ENCODE data around the gene TLE6. TPM values are rescaled to one million over a fixed set of nuclear protein-coding genes. Genes with fewer than 3 reads are reported as not detected.
"Not testable (repeated sequence)": the region's sequence is repeated elsewhere in the genome, so short reads cannot be mapped to it uniquely, and the experiment has no call there.

Gene TLE6
- total RNA-seq, 3 donors from 2014 or later = 0.16 to 0.90 TPM; not detected in 1

DNA sequence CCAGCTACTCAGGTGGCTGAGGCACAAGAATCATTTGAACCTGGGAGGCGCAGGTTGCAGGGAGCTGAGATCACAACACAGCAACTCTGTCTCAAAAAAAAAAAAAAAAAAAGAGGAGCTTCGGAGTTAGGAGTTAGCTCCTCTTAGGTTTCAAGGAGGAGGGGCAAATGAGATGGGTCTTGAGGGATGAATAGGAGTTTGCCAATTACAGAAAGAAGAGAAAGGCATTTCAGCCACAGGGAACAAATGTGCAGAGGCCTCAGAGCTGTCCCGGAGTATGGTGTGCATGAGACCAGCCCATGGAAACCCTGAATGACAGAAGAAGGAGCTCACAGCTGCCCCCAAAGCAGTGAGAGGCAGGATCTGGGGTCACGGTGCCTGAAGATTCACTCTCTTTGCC lies 27.2 kb downstream of the TLE6 start:
- DNase-seq (no peak), ATAC-seq (no peak)
- no peaks in the 10 kb centered on the region for H3K9me3 Mint-ChIP-seq
- no peaks in the 10 kb centered on the region for H3K27me3 Mint-ChIP-seq (ENCODE audit: low read depth)
- no peak overlapping the region for H3K4me3 Mint-ChIP-seq
- H3K36me3 Mint-ChIP-seq (ENCODE audit: insufficient read depth) = no peaks in the 10 kb centered on the region
- H3K4me1 Mint-ChIP-seq (ENCODE audit: low read depth) = no peaks in the 10 kb centered on the region

DNA sequence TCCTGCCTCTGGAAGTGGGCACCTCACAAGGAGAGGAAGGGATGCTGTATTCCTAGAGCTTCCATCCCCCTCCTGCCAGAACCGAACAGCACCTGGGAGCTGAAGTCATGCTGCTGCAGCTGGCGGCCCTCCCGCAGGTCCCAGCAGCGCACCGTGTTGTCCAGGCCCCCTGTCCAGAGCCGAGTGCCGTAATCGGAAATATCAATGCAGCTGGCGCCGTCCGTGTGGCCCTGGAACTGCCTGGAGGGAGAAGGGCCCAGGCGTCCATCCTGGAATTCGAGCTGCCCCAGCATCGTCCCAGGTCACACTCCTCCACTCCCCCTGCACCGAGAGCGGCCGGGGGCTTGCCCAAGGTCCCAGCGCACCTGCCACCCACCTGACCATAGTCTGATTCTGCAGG lies 28.0 kb downstream of the TLE6 start:
- ATAC-seq (no peak), DNase-seq (no peak)
- no peaks in the 10 kb centered on the region for H3K4me1 Mint-ChIP-seq (ENCODE audit: low read depth)
- no peaks in the 10 kb centered on the region for H3K27me3 Mint-ChIP-seq (ENCODE audit: low read depth)
- no peak overlapping the region for H3K4me3 Mint-ChIP-seq
- H3K9me3 Mint-ChIP-seq = no peaks in the 10 kb centered on the region
- H3K36me3 Mint-ChIP-seq (ENCODE audit: insufficient read depth) = no peaks in the 10 kb centered on the region

- ATAC-seq (no peak), DNase-seq (no peak)
- H3K9me3 Mint-ChIP-seq = no peaks in the 10 kb centered on the region
- no peaks in the 10 kb centered on the region for H3K27me3 Mint-ChIP-seq (ENCODE audit: low read depth)
- no peaks in the 10 kb centered on the region for H3K36me3 Mint-ChIP-seq (ENCODE audit: insufficient read depth)
- no peak overlapping the region for H3K4me3 Mint-ChIP-seq
- H3K4me1 Mint-ChIP-seq (ENCODE audit: low read depth) = no peaks in the 10 kb centered on the region
Measured at GRCh38 chr19:3006075-3006767, 28.9 kb downstream of the TLE6 start.

GRCh38 chr19:3007975-3008374 lies 30.6 kb downstream of the TLE6 start:
- no peaks in the 10 kb centered on the region for H3K36me3 Mint-ChIP-seq (ENCODE audit: insufficient read depth)
- H3K4me3 Mint-ChIP-seq = no peak overlapping the region
- no peaks in the 10 kb centered on the region for H3K27me3 Mint-ChIP-seq (ENCODE audit: low read depth)
- DNase-seq (no peak), ATAC-seq (no peak)
- H3K4me1 Mint-ChIP-seq (ENCODE audit: low read depth) = no peaks in the 10 kb centered on the region
- H3K9me3 Mint-ChIP-seq = no peaks in the 10 kb centered on the region

DNA sequence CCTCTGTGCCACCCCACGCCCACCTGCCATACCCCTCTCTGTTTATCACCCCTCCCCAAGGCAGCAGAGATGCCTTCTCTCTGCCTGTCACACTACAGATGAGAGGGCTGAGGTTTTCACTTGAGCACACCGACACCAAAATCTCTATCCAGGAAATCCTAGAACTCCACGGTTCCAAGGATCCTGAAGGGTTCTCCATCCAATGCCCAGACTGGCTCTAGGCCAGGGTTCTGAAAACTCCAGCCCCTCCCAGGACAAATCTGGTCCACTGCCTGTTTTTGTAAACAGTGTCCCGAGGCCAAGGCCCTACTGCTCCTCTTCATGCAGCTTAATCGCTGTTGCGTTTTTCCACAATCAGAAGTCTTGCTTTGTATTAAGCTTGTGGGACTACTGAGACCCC lies 31.6 kb downstream of the TLE6 start:
- no peak for ATAC-seq
- H3K27me3 Mint-ChIP-seq (ENCODE audit: low read depth) = no peaks in the 10 kb centered on the region

DNA sequence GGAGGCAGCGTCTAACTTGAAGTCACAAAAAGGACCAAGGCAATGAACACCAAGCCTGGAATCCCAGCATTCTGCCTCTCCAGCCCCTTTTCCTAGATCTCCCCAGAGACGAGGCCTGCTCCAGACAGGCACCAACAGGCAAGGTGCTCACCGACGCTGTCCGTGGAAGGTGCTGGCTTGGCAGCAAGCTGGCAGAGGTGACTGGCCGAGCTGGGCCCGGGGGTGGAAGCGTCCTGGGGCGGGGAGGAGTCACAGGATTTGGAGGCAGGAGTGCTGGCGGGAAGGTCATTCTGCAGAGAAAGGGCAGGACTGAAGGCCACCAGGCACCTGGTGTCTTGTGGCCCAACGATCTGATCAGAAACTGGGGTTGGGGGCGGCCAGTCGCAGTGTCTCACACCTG lies 33.5 kb downstream of the TLE6 start:
- no peaks in the 10 kb centered on the region for H3K9me3 Mint-ChIP-seq

More for the DNA sequence above, 31.6 kb downstream of the TLE6 start:
- H3K4me3 Mint-ChIP-seq = no peak overlapping the region
- H3K9me3 Mint-ChIP-seq = no peaks in the 10 kb centered on the region
- H3K36me3 Mint-ChIP-seq (ENCODE audit: insufficient read depth) = no peaks in the 10 kb centered on the region
- no peak for DNase-seq
- no peaks in the 10 kb centered on the region for H3K4me1 Mint-ChIP-seq (ENCODE audit: low read depth)

GRCh38 chr19:3012059-3012458 lies 34.7 kb downstream of the TLE6 start:
- not testable (repeated sequence) for H3K36me3 Mint-ChIP-seq (ENCODE audit: insufficient read depth); H3K9me3 Mint-ChIP-seq; ATAC-seq; H3K4me1 Mint-ChIP-seq (ENCODE audit: low read depth); DNase-seq; H3K4me3 Mint-ChIP-seq; H3K27me3 Mint-ChIP-seq (ENCODE audit: low read depth)

More for the DNA sequence above, 33.5 kb downstream of the TLE6 start:
- H3K4me3 Mint-ChIP-seq = no peak overlapping the region
- no peaks in the 10 kb centered on the region for H3K4me1 Mint-ChIP-seq (ENCODE audit: low read depth)
- no peaks in the 10 kb centered on the region for H3K27me3 Mint-ChIP-seq (ENCODE audit: low read depth)
- ATAC-seq = no peak
- no peaks in the 10 kb centered on the region for H3K36me3 Mint-ChIP-seq (ENCODE audit: insufficient read depth)
- DNase-seq = no peak

DNA sequence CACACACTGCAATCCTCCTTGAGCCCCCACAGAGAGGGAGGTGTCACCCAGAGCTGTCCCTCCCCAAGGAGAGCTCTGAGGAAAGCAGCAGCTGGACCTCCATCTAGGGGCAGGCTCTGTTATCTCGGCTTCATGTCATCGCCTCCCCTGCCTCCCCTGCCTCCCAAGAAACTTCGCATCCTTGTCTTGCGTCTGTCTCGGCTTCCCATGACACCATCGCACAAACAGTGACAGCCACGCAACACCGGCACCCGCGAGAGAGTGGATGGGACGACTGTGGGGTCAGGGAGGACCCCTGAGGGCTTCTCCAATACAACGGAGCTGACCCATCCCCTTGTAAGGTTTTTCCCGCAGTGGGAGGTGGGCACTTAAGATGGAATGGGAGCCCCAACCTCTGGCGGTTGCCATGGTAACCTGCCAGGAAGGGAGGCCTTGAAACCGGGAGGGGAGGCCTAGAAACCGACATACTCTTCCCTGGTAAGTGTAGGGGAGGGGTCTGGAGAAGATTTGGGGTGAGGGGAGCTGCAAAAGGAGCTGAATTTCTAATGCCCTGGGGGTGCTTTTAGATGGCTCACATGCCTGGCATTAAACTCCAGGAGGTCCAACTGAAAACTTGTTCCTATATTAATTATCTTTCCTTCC lies 35.4 kb downstream of the TLE6 start:
- Mint-ChIP-seq H3K9me3 (no peaks in the 10 kb centered on the region), H3K4me3 (no peak overlapping the region), H3K27me3 (ENCODE audit: low read depth) (no peaks in the 10 kb centered on the region), H3K4me1 (ENCODE audit: low read depth) (no peaks in the 10 kb centered on the region), H3K36me3 (ENCODE audit: insufficient read depth) (no peaks in the 10 kb centered on the region)
- ATAC-seq = no peak
- no peak for DNase-seq

DNA sequence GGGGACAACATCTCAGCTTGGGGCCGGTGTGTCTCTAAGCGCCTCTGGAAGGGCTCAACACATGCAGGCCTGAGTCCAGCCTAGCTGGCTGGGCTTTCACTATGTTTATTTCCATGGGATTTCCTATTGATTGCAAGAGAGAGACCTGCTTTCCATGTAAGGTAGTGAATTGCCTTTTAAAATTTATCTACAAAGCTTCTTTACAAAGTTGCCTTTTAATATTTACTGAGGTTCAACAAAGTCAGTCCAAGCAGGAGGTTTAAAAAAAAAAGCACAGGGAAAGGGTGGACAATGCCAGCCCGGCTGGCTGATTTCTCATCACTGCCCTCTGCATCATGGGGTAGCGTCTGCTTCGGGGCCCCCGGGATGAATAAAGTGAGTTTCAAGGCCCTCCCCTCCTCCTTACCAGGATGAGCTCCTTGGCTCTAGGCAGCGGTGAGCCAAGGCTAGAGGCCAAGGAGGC lies 35.9 kb downstream of the TLE6 start:
- Mint-ChIP-seq H3K4me3 (no peak overlapping the region), H3K9me3 (no peaks in the 10 kb centered on the region), H3K27me3 (ENCODE audit: low read depth) (no peaks in the 10 kb centered on the region), H3K4me1 (ENCODE audit: low read depth) (no peaks in the 10 kb centered on the region), H3K36me3 (ENCODE audit: insufficient read depth) (no peaks in the 10 kb centered on the region)
- no peak for ATAC-seq
- no peak for DNase-seq

DNA sequence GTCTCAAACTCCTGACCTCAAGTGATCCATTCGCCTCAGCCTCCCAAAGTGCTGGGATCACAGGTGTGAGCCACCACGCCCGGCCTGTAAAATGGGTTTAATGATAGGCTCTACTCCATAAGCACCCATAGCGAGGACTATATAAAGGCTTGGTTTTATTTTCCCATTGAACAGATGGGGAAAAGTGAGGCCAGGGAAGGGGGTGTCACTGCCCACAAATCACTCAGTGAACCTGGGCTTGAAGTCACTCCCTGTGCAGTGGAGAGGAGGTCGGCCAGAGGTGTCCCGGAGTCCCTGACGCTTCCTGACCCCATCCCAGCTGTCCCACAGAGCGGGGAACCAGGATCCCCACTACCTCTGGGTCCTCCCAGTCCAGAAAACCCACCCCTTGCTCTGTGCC lies 36.8 kb downstream of the TLE6 start:
- no peaks in the 10 kb centered on the region for H3K27me3 Mint-ChIP-seq (ENCODE audit: low read depth)
- no peak overlapping the region for H3K4me3 Mint-ChIP-seq
- DNase-seq = no peak
- no peaks in the 10 kb centered on the region for H3K4me1 Mint-ChIP-seq (ENCODE audit: low read depth)
- no peaks in the 10 kb centered on the region for H3K9me3 Mint-ChIP-seq
- ATAC-seq = no peak
- no peaks in the 10 kb centered on the region for H3K36me3 Mint-ChIP-seq (ENCODE audit: insufficient read depth)

DNA sequence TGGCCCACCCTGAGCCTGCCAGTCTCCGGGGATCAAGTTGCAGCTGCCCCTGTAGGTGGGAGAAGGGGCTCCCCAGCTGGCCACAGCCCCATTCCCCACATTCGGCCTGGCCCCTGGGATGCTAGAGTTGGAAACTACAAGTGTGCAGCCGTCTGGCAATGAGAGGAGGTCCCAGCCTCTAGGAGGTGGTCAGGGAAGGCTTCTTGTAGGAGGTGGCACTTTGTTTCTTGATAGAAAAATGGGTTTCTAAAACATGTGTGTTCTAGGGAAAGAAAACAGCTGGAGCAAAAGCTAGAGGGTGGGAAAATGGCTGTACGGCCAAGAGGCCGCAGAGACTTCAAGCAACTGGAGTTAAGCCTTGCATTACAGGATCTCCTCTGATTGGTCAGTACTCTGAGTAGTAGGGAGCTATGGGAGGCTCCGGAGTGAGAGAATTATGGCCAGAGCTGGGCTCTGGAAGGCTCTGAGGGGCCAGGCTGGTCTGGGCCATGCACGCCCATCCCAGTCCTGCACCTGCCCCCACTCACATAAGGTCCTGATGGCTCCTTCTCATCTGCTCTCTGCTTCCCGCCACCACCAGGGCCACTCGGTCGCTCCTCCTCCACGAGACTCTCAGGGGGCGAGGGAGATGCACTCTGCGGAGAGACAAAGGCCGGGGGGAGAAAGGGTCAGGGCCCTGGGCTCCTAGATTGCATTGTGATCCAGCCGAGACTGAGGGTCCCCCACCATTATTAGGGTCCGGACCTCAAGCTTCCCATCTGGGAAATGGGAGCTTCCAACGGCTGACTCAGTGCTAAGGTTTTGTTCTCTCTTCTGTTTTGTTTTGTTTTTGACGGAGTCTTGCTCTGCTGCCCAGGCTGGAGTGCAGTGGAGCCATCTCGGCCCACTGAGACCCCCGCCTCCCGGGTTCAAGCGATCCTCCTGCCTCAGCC lies 38.0 kb downstream of the TLE6 start:
- Mint-ChIP-seq H3K36me3 (ENCODE audit: insufficient read depth) (no peaks in the 10 kb centered on the region), H3K4me1 (ENCODE audit: low read depth) (no peaks in the 10 kb centered on the region), H3K4me3 (no peak overlapping the region), H3K27me3 (ENCODE audit: low read depth) (no peaks in the 10 kb centered on the region), H3K9me3 (no peaks in the 10 kb centered on the region)
- no peak for DNase-seq
- no peak for ATAC-seq

DNA sequence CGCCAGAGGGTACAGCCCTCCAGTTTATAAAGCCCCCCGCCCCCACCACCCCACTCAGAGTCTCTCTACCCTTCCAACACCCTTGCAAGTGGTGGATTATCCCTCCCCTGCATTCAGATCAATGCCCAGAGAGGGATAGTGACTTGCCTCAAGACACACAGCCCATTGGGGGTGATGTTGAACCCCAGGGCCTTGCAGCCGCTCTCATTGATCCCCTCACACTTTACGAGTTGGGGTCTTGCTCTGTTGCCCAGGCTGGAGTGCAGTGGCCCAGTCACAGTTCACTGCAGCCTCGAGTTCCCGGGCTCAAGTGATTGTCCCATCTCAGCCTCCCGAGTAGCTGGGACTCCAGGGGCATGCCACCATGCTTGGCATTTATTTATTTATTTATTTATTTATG lies 40.6 kb downstream of the TLE6 start:
- Mint-ChIP-seq H3K27me3 (ENCODE audit: low read depth) (no peaks in the 10 kb centered on the region), H3K4me1 (ENCODE audit: low read depth) (no peaks in the 10 kb centered on the region), H3K9me3 (no peaks in the 10 kb centered on the region), H3K4me3 (no peak overlapping the region), H3K36me3 (ENCODE audit: insufficient read depth) (no peaks in the 10 kb centered on the region)
- ATAC-seq (no peak), DNase-seq (no peak)

DNA sequence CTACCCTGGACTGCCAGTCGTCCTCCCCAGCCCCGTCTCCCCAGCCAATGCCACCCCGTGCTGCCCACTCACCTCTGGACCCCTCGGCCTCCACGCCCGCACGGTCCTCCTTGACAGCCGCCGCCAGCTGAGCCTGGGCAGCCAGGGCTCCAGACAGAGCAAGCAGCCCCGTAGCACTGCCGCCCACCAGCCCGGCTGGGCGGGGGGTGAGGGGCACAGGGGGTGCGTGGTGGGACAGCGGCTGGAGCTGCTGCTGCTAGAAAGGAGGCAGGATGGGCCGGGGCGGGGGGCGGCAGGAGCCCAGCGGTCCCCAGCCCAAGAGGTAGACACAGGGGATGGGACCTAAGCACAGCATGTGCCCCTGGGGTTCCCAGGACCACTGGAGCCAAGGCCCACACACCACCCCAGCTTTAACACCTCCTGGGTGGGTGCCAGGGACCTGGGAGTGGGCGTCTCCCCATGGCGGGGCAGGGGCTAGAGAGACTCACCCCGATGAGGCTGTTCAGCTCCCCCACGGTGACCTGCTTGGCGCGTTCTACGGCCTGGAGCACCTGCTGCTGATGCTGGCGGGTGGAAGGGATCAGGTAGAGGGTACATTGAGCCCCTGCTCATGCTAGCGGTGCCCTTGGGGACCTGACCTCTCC lies 42.0 kb downstream of the TLE6 start:
- H3K27me3 Mint-ChIP-seq (ENCODE audit: low read depth) = peaks cover 3% of the 10 kb centered on the region
- ATAC-seq = no peak
- no peaks in the 10 kb centered on the region for H3K36me3 Mint-ChIP-seq (ENCODE audit: insufficient read depth)
- H3K4me1 Mint-ChIP-seq (ENCODE audit: low read depth) = peaks cover 5% of the 10 kb centered on the region
- H3K9me3 Mint-ChIP-seq = no peaks in the 10 kb centered on the region
- DNase-seq = no peak
- no peak overlapping the region for H3K4me3 Mint-ChIP-seq

- Mint-ChIP-seq H3K4me1 (ENCODE audit: low read depth) (peaks cover 15% of the 10 kb centered on the region), H3K36me3 (ENCODE audit: insufficient read depth) (no peaks in the 10 kb centered on the region), H3K4me3 (no peak overlapping the region), H3K27me3 (ENCODE audit: low read depth) (peaks cover 8% of the 10 kb centered on the region), H3K9me3 (no peaks in the 10 kb centered on the region)
- ATAC-seq = no peak
- no peak for DNase-seq
Measured at GRCh38 chr19:3020321-3020960, 43.1 kb downstream of the TLE6 start.

All from activated T-cell treated with anti-CD3 and anti-CD28 coated beads, Interleukin-2, amount 50 U/mL, for 4 hours (primary cell).